MM.1S (cell line): ENCODE results near the gene HAUS7.

ENCODE experiments used
- DNase-seq: peaks from one replicate; pipeline ENCODE4 v3.0.0-alpha.2; 2015
- H2AFZ ChIP-seq: fragments of 300-600 bp; sonication (generic); 2 replicates; pipeline ENCODE4 v1.6.0; 2016; ENCODE audit warnings: antibody characterized with exemption, low read length
- H3F3A ChIP-seq: fragments of 300-600 bp; sonication (generic); 2 replicates; pipeline ENCODE4 v1.6.1; 2016; ENCODE audit warnings: mild to moderate bottlenecking, antibody characterized with exemption, low read length, moderate library complexity, mixed read lengths; ENCODE audit not compliant: insufficient read depth
- H3K27ac ChIP-seq: fragments of 300-600 bp; sonication (generic); 2 replicates; pipeline ENCODE4 v1.5.1; 2016; ENCODE audit warnings: mild to moderate bottlenecking, low read length
- H3K27me3 ChIP-seq: fragments of 300-600 bp; sonication (generic); replicated peaks from 2 replicates; pipeline ENCODE4 v1.6.0; 2016; ENCODE audit warnings: low read length; ENCODE audit not compliant: insufficient read depth
- H3K36me3 ChIP-seq: fragments of 300-600 bp; sonication (generic); replicated peaks from 2 replicates; pipeline ENCODE4 v1.6.1; 2016; ENCODE audit warnings: mild to moderate bottlenecking, low read length, mixed read lengths; ENCODE audit not compliant: insufficient read depth
- H3K4me1 ChIP-seq: fragments of 300-600 bp; sonication (generic); 2 replicates; pipeline ENCODE4 v1.6.1; 2016; ENCODE audit warnings: low read length, mixed read lengths
- H3K4me2 ChIP-seq: fragments of 300-600 bp; sonication (generic); 2 replicates; pipeline ENCODE4 v1.6.0; 2016; ENCODE audit warnings: low read depth, low read length
- H3K4me3 ChIP-seq: fragments of 300-600 bp; sonication (generic); 2 replicates; pipeline ENCODE4 v1.5.1; 2016; ENCODE audit warnings: low read length, mixed read lengths
- H3K79me2 ChIP-seq: fragments of 300-600 bp; sonication (generic); 2 replicates; pipeline ENCODE4 v1.6.1; 2016; ENCODE audit warnings: mixed run types, low read length, mixed read lengths
- H3K9ac ChIP-seq: fragments of 300-600 bp; sonication (generic); 2 replicates; pipeline ENCODE4 v1.6.1; 2016; ENCODE audit warnings: low read length, mixed read lengths
- H3K9me2 ChIP-seq: fragments of 300-600 bp; sonication (generic); replicated peaks from 2 replicates; pipeline ENCODE4 v1.6.1; 2016; ENCODE audit warnings: mild to moderate bottlenecking, low read length, mixed read lengths; ENCODE audit not compliant: insufficient read depth
- H3K9me3 ChIP-seq: fragments of 300-600 bp; sonication (generic); replicated peaks from 2 replicates; pipeline ENCODE4 v1.6.1; 2016; ENCODE audit warnings: mild to moderate bottlenecking, low read length, mixed read lengths; ENCODE audit not compliant: insufficient read depth
- H4K20me1 ChIP-seq: fragments of 300-600 bp; sonication (generic); 2 replicates; pipeline ENCODE4 v1.6.1; 2016; ENCODE audit warnings: mild to moderate bottlenecking, low read length, moderate library complexity, mixed read lengths; ENCODE audit not compliant: insufficient read depth
- CTCF ChIP-seq: fragments of 300-600 bp; sonication (generic); IDR thresholded peaks from 2 replicates; pipeline ENCODE4 v1.5.1; 2016; ENCODE audit warnings: antibody characterized with exemption, low read length, mixed read lengths
- EZH2 ChIP-seq: fragments of 300-600 bp; sonication (generic); optimal IDR thresholded peaks from 2 replicates; pipeline ENCODE3; 2017; ENCODE audit warnings: low read depth, mild to moderate bottlenecking, antibody characterized with exemption, low read length, mixed read lengths
- EZH2phosphoT487 ChIP-seq: fragments of 300-600 bp; sonication (generic); IDR thresholded peaks from 2 replicates; pipeline ENCODE4 v1.6.1; 2018; ENCODE audit warnings: antibody characterized with exemption, low read length

HAUS7 gene

GRCh38 chrX:153434801-153435200 lies 35.6 kb downstream of the HAUS7 start:
- H3F3A ChIP-seq = no peaks in the 10 kb centered on the region
- H3K27me3 ChIP-seq = no peaks in the 10 kb centered on the region
- H3K9ac ChIP-seq = no peak overlapping the region
- H3K27ac ChIP-seq = no peak overlapping the region
- TF ChIP-seq EZH2phosphoT487 = no peak
- H3K4me3 ChIP-seq = no peak overlapping the region
- H3K9me3 ChIP-seq = no peaks in the 10 kb centered on the region
- no peaks in the 10 kb centered on the region for H3K9me2 ChIP-seq
- H3K79me2 ChIP-seq = no peaks in the 10 kb centered on the region
- no peak overlapping the region for H3K4me2 ChIP-seq
- H3K4me1 ChIP-seq = no peaks in the 10 kb centered on the region
- H3K36me3 ChIP-seq = no peaks in the 10 kb centered on the region
- H4K20me1 ChIP-seq = no peaks in the 10 kb centered on the region
- H2AFZ ChIP-seq = no peak overlapping the region
- no peak for DNase-seq

- Histone ChIP-seq H3K9ac (no peak overlapping the region), H3K79me2 (no peaks in the 10 kb centered on the region), H3K9me3 (no peaks in the 10 kb centered on the region), H3K4me1 (no peaks in the 10 kb centered on the region), H3K27me3 (no peaks in the 10 kb centered on the region), H3K4me3 (no peak overlapping the region), H3K4me2 (no peak overlapping the region), H4K20me1 (no peaks in the 10 kb centered on the region), H3K27ac (no peak overlapping the region), H3K36me3 (no peaks in the 10 kb centered on the region), H2AFZ (no peak overlapping the region), H3K9me2 (no peaks in the 10 kb centered on the region), H3F3A (no peaks in the 10 kb centered on the region)
- DNase-seq = no peak
- TF ChIP-seq CTCF (no peak), EZH2 (no peak), EZH2phosphoT487 (no peak)
These were observed 36.5 kb downstream of the HAUS7 start for GRCh38 chrX:153433781-153434285.

- Histone ChIP-seq H3K9ac (no peak overlapping the region), H3K4me2 (no peak overlapping the region), H3K79me2 (no peaks in the 10 kb centered on the region), H3K27ac (no peak overlapping the region), H3K9me2 (no peaks in the 10 kb centered on the region), H3K27me3 (no peaks in the 10 kb centered on the region), H3K36me3 (no peaks in the 10 kb centered on the region), H3F3A (no peaks in the 10 kb centered on the region), H2AFZ (no peak overlapping the region), H3K4me3 (no peak overlapping the region), H4K20me1 (no peaks in the 10 kb centered on the region), H3K4me1 (no peaks in the 10 kb centered on the region), H3K9me3 (no peaks in the 10 kb centered on the region)
- TF ChIP-seq CTCF (no peak), EZH2phosphoT487 (no peak), EZH2 (no peak)
- DNase-seq = no peak
These were observed 37.2 kb downstream of the HAUS7 start for GRCh38 chrX:153433161-153433680.

GRCh38 chrX:153430796-153431195 lies 39.6 kb downstream of the HAUS7 start:
- no peak for TF ChIP-seq EZH2
- no peak for TF ChIP-seq EZH2phosphoT487
- TF ChIP-seq CTCF = no peak
- no peak overlapping the region for H3K9ac ChIP-seq
- no peaks in the 10 kb centered on the region for H4K20me1 ChIP-seq
- no peaks in the 10 kb centered on the region for H3K79me2 ChIP-seq
- H3K36me3 ChIP-seq = no peaks in the 10 kb centered on the region
- no peaks in the 10 kb centered on the region for H3K9me2 ChIP-seq
- no peaks in the 10 kb centered on the region for H3F3A ChIP-seq
- H3K4me1 ChIP-seq = no peaks in the 10 kb centered on the region
- H3K27ac ChIP-seq = no peak overlapping the region
- H3K4me2 ChIP-seq = no peak overlapping the region
- no peak overlapping the region for H3K4me3 ChIP-seq
- no peaks in the 10 kb centered on the region for H3K27me3 ChIP-seq
- DNase-seq = no peak
- H2AFZ ChIP-seq = no peak overlapping the region
- no peaks in the 10 kb centered on the region for H3K9me3 ChIP-seq
